Measurements from ENCODE around the gene LRMDA.

LRMDA gene

GRCh38 chr10:75857269-75857846 lies 425.9 kb downstream of the LRMDA start:
- no peak for DNase-seq

DNA sequence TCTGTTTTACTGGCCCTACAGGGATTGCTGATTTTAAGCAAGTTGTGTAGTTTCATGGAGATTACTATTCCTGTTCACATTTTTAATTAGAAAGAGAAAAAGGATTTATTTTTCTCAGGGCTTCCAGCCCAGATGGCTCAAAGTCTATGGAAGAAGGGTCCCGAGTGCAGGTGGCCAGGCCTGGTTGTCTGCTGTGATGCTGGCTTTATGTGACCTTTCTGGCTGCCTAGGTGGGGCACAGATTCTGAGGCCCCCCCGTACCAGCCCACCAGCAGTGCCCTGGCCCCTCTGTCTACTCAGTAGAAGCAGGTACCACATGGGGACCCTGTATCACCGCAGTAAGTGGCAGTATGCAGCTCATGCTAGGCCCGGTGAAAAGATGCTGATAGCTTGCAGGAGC lies 426.5 kb downstream of the LRMDA start:
- no peak for DNase-seq

GRCh38 chr10:75858339-75858738 lies 426.9 kb downstream of the LRMDA start:
- DNase-seq: no peak

GRCh38 chr10:75859141-75859540 lies 427.7 kb downstream of the LRMDA start:
- no peak for DNase-seq

DNA sequence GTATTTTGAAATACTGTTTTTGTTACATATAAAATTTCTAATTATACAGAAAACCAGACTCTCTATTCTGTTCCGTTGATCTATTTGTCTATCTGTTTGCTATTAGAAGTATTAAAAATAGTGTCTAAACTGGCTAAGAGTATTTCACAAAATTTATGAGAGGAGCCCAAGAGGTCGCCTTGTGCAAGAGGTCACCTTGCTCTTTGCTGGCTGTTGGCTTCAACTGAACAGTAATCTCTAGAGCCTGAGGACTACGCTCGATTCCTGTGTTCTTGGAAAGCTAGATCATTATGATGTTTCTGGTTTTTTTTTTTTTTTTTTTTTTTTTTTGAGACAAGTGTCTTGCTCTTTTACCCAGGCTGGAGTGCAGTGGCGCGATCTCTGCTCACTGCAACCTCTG lies 428.6 kb downstream of the LRMDA start:
- DNase-seq: no peak

- DNase-seq: no peak
These were observed 430.2 kb downstream of the LRMDA start for GRCh38 chr10:75861582-75861981.

GRCh38 chr10:75862935-75863334 lies 431.5 kb downstream of the LRMDA start:
- DNase-seq: no peak

DNA sequence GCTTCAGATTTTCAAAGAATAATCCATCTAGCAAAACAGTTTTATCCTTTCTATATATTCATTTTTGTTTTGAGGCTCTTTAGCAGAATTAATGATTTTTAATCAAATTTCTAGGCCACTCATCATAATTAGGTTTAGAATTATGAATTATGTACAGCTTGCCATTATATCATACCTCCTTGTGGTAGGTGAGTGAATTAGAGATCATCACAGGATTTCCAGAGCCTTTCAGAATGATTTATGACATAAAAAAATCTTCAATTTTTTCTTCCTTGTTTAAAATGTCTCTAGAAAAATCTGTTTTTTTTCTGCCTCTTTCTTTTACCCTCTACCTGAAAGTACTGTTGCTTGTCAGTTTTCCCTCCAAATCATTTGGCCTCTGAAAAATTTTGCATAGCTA lies 433.3 kb downstream of the LRMDA start:
- no peak for DNase-seq

DNA sequence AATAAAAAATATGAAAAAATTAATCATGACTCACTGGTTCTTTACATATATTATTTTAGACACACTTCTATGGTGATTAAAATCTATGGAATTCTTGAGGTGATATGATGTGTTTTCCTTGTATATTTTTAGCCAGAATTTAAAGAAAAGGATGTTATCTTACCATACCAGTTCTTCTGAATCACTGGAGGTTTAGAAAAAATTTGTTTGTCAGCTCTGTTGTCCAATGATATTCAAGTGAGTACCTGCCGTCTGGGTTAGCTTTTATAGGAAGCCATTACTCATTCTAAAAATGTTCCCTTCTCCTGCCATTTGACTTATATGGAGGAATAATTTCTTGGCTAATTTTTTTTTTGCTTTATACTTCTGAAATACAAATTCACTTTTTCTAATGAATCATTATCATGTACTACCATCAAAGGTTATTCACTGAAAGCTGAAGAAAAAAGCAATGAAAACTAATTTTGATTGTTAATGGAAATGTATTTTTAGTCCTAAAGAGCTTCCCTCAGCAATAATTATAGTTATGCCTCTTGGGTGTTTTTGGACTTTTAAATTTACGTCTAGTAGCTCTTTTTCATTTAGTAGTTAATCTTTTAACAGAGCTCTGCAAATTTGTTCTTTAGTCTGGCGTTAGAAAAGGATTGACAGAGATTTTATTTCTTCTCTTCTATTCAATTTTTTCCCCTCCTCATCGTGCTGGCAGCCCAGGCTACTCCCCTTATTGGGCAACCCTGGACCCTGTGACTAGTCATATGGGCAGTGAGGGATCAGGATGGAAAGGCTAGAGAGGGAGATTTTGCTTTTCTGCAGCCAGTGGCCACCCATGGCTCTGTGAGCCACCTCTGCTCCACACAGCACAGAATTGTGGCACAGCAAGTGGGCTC lies 434.2 kb downstream of the LRMDA start:
- no peak for DNase-seq

GRCh38 chr10:75866300-75866625 lies 434.8 kb downstream of the LRMDA start:
- DNase-seq: no peak

DNA sequence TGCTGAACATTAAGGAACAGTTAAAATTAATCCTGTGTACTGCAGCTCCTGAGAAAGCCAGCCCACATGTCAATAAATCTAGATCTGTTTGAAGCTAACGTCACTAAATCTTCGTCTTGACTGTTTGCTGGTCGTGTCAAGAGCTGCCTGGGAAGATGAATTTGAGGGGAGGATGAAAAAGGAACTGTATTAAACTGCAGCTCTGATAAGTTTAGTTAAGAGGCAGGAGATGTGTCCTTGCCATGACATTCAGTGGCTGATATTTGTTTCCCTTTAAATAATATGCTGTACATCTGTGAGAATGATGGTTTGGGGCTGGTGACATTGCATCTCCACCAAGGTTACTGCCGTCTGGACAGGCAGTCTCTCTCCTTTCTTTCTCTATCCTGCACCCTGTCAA lies 435.3 kb downstream of the LRMDA start:
- DNase-seq: no peak

DNA sequence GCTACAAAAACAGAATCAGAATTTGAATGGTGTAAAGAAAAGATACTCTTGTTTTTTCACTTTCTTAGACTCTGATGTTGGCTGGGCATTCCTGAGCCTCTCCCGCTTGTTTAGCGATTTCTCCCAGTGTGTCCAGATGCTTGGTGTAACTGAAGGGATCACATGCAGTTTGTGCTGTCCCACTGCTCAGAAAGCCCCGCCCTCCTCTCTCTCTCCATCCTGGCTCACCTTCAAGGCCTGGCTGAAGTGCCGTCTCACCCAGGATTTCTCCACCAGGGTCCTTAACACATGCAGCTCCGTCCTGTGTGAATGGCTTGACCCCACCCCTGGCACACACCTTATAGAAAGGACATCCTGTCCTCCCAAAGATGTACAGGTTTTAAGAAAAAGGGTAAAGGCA lies 437.1 kb downstream of the LRMDA start:
- DNase-seq: no peak

- DNase-seq: no peak
These were observed 438.7 kb downstream of the LRMDA start for GRCh38 chr10:75870039-75870645.

DNA sequence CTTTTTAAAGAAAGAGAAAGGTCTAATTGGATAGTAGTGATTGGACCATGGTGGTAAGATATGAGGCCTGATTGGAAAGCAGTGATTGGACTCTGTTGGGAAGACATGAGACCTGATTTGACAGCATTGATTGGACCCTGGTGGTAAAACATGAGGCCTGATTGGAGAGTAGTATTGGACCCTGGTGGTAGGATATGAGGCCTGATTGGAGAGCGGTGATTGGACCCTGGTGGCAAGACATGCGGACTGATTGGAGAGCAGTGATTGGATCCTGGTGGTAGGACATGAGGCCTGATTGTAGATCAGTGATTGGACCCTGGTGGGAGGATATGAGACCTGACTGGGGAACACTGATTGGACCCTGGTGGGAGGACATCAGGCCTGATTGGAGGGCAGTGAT lies 444.3 kb downstream of the LRMDA start:
- DNase-seq: no peak

DNA sequence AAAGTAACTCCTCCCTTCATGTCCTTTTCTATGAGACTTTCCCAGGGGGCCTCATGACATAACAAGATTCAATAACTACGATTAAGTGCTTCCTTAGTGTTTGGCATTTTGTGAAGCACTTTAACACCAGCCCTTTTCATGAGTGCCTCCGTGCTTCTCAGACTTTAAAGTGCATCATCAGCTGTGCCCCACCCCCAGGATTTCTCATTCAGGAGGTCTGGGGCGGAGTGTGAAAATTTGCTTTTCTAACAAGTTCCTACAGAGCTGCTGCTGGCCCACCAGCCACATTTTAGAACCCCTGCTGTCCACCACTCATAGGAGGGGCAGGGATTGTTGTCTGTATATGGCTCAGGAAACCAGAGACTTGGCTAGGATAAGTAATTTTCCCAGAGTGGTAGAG lies 445.3 kb downstream of the LRMDA start:
- DNase-seq: no peak

DNA sequence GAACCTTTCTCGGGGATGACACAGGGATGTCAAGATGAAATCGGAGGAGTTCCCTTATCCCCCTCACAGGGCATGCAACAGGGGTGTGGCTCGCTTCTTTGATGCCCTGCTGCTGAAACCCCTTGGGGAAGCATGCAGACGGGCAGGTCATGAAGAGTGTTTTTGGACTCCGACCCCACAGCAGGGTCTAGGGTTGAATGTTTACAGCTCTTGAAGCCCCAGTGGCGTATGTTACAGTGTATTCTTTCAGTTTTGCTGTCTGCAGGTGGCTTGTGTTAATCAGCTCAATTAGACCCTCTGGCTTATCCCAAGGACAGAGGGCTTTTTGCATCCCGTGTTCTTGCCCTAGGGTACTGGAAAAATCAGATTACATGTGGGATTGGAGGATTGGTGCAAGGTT lies 446.5 kb downstream of the LRMDA start:
- DNase-seq: no peak

DNA sequence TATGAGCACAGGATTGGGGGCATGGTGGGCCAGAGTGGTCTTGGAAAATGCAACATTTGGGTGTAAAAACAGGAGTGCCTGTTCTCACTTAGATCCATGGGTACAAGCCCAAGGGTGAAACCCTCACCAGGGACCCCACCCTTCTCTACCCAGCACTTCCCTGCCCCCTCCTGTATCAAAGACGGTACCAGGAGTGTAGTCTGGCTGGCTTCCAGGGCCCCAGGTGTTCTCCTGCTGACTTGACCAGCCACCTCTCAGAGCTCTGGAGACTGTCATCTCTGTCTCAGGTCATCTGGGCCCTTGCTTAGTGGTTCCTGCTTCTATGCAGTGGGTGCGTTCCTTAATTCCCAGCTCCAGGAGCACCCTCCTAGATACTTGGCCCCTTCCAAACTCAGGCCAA lies 447.2 kb downstream of the LRMDA start:
- DNase-seq: no peak

- DNase-seq: no peak
These were observed 448.8 kb downstream of the LRMDA start for GRCh38 chr10:75880031-75880775.

- no peak for DNase-seq
These were observed 452.0 kb downstream of the LRMDA start for GRCh38 chr10:75883081-75884072.

DNA sequence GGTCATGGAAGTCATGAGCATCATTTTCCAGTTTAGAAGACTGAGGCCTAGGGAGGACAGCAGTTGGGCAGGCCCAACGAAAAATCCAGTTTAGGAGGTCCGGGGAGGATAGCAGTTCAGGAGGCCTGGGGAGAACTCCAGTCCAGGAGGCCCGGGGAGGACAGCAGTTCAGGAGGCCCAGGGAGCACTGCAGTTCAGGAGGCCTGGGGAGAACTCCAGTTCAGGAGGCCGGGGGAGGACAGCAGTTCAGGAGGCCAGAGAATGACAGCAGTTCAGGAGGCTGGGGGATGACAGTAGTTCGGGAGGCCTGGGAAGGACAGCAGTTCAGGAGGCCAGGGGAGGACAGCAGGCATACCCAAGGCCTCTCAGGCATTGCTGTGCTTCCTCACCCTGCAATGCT lies 453.4 kb downstream of the LRMDA start:
- DNase-seq: no peak

GRCh38 chr10:75887369-75887768 lies 455.9 kb downstream of the LRMDA start:
- no peak for DNase-seq

DNA sequence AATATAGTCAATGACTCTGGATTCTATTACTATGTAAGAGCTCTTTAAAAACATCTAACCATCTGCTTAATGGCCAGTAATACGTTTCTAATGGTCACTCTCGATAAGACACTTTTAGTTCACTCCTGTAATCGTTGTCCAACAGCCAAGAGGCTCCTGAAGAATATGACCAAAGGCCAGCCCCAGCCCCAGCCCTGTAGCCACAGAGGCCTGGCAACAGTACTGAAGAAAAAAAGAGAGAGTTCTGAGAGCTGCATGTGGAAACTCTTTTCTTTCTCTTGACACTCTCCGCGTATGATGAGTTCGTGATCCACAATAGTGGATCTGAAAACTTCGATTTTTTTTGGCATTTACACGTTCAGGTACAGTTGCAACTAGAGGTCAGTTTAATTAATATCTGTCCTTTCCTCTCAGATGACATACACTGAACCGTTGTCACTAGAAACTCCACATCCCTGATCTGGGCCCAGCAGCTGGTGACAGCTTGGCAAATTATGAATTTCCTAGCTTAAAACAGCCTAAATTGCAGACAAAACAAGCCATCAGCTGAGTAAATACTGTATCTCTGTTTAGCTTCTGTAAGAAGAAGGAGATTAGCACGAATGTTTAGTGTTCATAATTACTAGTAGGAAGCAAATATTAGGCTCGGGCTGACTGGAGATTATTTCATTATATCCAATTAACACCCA lies 456.7 kb downstream of the LRMDA start:
- DNase-seq: no peak

All from DMS79 (cell line).